Inflammatory macrophage treated with lipopolysaccharide for 1 hour (primary cell): Measurements from ENCODE around the gene AUH.

Source experiments
- DNase-seq, 2 donors: peaks; one replicate each; pipeline ENCODE4 v3.0.0-alpha.2; 2020 to 2022

Gene AUH

GRCh38 chr9:91336786-91337185 is 24.9 kb downstream of the AUH start:
- no peak for DNase-seq

- no peak for DNase-seq
Measured at GRCh38 chr9:91334053-91334452, 27.7 kb downstream of the AUH start.

- no peak for DNase-seq
Measured at GRCh38 chr9:91333551-91333950, 28.2 kb downstream of the AUH start.

- peak; percentile 15 to 20 for DNase-seq
Measured at GRCh38 chr9:91332546-91333231, 29.0 kb downstream of the AUH start.

GRCh38 chr9:91331849-91332248 is 29.9 kb downstream of the AUH start:
- DNase-seq, result no peak

- DNase-seq, result no peak
Measured at GRCh38 chr9:91328186-91328585, 33.5 kb downstream of the AUH start.

- DNase-seq, result no peak
Measured at GRCh38 chr9:91321691-91322090, 40.0 kb downstream of the AUH start.

- DNase-seq, result no peak
Measured at GRCh38 chr9:91320299-91320698, 41.4 kb downstream of the AUH start.

GRCh38 chr9:91316093-91316492 is 45.6 kb downstream of the AUH start:
- DNase-seq, result no peak

- DNase-seq, result no peak
Measured at GRCh38 chr9:91315191-91315590, 46.5 kb downstream of the AUH start.

- DNase-seq, result no peak
Measured at GRCh38 chr9:91312717-91313325, 48.9 kb downstream of the AUH start.

- no peak for DNase-seq
Measured at GRCh38 chr9:91310037-91310436, 51.7 kb downstream of the AUH start.

- DNase-seq, result no peak
Measured at GRCh38 chr9:91308191-91308590, 53.5 kb downstream of the AUH start.

- no peak for DNase-seq
Measured at GRCh38 chr9:91307279-91307678, 54.4 kb downstream of the AUH start.

- no peak for DNase-seq
Measured at GRCh38 chr9:91306296-91306630, 55.5 kb downstream of the AUH start.

- DNase-seq, result peak; percentile 60 to 86
Measured at GRCh38 chr9:91305596-91306295, 56.0 kb downstream of the AUH start.

- no peak for DNase-seq
Measured at GRCh38 chr9:91303741-91304415, 57.8 kb downstream of the AUH start.

GRCh38 chr9:91302831-91303230 is 58.9 kb downstream of the AUH start:
- peak; percentile 84 to 86 for DNase-seq

- DNase-seq, result peak; percentile 10 to 18
Measured at GRCh38 chr9:91301161-91301560, 60.6 kb downstream of the AUH start.

GRCh38 chr9:91298311-91298710 is 63.4 kb downstream of the AUH start:
- DNase-seq, result peak; percentile 83 to 85

GRCh38 chr9:91297306-91297705 is 64.4 kb downstream of the AUH start:
- DNase-seq, result peak; percentile 21 to 47

GRCh38 chr9:91296354-91296753 is 65.4 kb downstream of the AUH start:
- no peak for DNase-seq

- no peak for DNase-seq
Measured at GRCh38 chr9:91295357-91295756, 66.4 kb downstream of the AUH start.

- no peak for DNase-seq
Measured at GRCh38 chr9:91291866-91292265, 69.9 kb downstream of the AUH start.
